HG02852 (cell line): Measurements from ENCODE around the gene CLEC4M.
"Not testable (repeated sequence)": the region's sequence is repeated elsewhere in the genome, so short reads cannot be mapped to it uniquely, and the experiment has no call there.

Source experiments
- ATAC-seq: cut with Tn5 transposase; IDR thresholded peaks from one replicate; pipeline ENCODE4 v1.9.1; 2021; ENCODE audit warnings: mild to moderate bottlenecking, moderate library complexity; ENCODE audit not compliant: unreplicated experiment

Gene CLEC4M

DNA sequence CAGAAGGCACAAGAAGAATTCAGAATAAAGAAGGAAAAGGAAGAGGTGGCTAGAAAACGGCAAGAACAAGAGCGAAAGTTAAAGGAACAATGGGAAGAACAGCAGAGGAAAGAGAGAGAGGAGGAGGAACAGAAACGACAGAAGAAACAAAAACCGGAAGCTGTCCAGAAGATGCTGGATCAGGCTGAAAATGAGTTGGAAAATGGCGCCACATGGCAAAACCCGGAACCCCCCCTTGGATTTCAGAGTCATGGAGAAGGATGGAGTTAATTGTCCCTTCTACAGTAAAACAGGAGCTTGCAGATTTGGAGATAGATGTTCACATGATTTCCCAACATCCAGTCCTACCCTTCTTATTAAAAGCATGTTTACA is 22.4 kb upstream of the CLEC4M start:
- no peak for ATAC-seq

DNA sequence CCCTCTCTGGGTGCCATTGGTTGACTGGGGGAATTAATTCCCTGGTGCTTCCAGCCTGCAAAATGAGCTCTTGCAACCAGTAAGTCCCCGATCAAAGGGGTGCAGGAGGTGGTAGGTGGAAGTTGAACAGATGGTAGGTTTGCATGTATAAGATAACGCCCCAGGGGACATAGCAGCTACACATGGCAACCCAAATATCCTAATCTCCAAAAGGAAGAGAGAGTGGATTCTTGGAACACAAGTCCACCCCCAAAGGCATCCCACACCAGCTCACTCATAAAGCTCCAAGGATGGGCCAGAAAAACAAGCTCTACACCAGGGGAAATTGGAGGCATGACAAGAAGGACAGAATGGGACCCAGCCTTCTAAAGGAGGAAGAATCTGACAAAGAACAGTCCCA is 20.5 kb upstream of the CLEC4M start:
- no peak for ATAC-seq

DNA sequence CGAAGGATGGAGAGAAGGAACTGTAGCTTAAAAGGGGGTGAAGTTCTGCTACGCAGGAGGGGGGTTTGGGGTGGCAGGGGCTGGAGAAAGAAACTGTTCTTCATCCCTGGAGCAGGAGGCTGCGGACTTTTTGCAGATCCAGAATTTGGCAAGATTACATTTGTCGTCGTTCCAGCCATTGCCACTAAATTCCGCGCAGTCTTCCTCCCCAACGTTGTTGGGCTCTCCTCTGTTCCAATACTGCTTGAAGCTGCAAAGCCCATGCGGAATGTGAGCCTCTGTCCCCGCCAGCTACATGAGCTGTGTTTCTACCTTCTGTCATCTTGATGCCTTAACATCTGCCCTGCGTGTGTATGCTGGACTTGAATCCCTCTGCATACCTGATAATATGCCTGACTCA is 20.1 kb upstream of the CLEC4M start:
- no peak for ATAC-seq

- peak; percentile 64 for ATAC-seq
Observed at GRCh38 chr19:7743425-7743841, 19.6 kb upstream of the CLEC4M start.

GRCh38 chr19:7744199-7744786 is 18.8 kb upstream of the CLEC4M start:
- ATAC-seq: no peak

GRCh38 chr19:7744871-7745650 is 18.0 kb upstream of the CLEC4M start:
- ATAC-seq: no peak

DNA sequence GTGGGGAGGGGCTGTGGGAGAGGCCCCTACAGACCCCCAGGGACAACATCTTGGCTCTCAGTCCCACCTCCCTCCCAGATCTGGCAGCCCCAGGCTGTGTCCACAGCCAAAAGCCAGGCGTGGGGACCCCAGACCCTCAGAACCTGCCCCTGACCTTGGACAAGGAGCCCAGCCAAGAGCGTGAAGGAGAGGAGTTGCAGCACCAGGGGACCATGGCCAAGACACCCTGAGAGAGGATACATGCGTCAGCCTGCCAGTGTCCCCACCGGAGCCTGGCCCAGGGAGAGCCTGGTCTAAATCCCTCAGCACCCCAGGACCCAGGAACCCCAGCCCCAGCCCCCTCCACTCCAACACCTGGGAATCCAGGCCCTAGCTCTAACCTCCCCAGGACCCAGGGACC is 16.7 kb upstream of the CLEC4M start:
- ATAC-seq: not testable (repeated sequence)

DNA sequence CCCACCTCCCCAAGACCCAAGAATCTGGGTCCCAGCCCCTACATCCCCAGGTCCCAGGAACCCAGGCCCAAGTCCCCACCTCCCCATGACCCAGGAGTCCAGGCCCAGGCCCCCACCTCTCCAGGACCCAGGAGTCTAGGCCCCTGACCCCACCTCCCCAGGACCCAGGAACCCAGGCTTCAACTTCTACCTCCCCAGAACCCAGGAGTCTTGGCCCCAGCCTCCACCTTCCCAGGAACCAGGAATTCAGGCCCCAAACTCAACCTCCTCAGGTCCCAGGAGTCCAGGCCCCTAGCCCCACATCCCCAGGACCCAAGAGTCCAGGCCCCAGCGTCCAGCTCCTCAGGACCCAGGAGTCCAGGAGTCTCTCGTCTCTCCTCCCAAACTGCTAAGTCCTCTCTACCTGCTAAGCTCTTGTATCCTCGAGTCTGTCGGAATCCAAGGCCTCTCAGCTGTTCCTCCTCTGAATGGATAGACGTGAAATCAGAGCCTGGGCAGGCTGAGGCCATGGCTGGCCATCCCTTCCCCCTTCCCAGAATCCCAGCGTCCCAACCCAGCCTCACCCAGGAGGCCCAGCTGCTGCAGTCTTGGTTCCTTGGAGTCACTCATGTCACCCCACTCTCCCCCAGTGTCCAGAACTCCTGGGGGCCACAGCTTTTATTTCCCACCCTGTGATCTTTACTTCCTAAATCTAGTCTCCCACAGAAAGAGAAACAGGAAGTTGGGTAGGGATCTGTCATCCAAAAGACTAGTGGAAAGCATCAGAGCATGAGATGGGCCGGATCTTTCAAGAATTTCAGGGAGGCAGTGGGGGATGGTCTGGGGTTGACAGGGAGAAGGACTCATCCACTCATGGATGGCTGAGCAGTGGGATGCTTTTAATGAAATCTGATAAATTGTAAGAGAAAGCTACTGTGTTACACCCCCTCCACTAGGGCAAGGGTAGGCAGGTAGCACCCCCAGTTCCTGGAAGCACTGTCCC is 15.8 kb upstream of the CLEC4M start, which contains the start of gene CD209:
Gene CD209 (minus strand): TSS at position 632 of the 982 bp plus-strand sequence. CDS start 23 bp downstream, at position 609.
- no peak for ATAC-seq

DNA sequence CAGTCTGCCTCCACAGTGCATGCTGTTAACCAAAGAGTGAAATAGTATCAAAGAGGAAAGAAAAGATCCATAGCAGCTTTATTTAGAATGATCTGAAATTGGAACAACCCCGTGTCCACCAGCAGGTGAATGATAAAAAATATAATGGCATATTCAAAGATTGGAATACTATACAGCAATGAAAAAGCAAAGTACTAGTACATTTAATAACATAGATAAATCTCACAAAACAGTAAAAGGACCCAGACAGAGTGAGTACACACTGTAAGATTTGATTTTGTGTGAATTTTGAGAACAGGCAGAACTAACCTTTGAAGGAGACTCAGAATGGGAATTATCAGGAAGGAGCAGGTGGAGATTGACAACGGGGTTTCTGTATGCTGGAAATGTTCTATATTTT is 14.9 kb upstream of the CLEC4M start:
- ATAC-seq: no peak

DNA sequence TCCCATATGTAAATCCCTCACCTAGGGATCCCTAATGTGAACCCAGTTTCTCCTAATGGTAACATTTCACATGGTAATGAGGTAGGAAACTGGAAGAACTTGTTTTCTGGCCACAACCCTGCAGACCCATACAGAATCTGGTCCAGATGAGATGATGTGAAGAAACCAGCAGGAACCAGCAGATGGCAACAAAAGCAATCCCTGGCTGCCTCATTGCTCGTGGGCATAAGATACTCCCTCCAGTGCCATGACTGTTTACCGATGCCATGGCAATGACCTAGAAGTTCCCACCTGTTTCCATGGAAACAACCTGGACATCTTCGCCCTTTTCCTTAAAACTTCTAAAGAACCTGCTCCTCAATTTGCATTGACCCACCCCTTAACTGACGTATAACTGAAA is 14.3 kb upstream of the CLEC4M start:
- no peak for ATAC-seq

DNA sequence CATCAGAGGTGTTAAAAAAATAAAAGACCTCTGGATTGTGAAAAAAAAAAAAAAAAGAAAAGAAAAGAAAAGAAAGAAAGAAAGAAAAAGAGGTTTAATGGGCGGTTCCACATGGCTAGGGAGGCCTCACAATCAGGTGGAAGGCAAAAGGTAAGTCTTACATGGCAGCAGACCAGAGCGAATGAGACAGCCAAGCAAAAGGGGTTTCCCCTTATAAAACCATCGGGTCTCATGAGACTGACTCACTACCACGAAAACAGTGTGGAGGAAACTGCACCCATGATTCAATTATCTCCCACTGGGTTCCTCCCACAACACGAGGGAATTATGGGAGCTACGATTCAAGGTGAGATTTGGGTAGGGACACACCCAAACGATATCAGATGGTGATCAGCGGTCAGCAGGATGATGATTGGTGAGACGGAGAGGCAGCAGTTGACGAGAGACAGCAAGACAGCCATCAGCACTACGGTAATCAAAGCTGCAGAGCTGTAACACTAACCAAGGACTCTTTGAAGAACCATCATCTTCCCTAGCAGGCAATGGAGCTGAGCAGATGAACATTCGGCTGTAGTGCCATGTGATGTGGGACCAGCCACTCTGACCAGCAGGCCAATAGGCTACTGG is 11.8 kb upstream of the CLEC4M start:
- ATAC-seq: no peak

DNA sequence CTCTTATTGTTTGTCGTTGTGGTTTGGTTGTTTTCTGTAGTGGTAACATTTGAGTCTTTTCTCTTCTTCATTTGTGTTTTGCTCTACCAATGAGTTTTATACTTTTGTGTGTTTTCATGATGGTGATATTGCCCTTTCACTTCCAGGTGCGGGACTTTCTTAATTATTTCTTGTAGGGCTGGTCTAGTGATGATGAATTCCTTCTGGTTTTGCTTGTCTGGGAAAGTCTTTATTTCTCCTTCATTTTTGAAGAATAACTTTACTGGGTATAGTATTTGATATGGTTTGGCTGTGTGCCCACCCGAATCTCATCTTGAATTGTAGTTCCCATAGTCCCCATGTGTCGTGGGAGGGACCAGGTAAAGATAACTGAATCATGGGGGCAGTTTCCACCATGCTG is 6.8 kb upstream of the CLEC4M start:
- no peak for ATAC-seq

GRCh38 chr19:7757358-7757757 is 5.7 kb upstream of the CLEC4M start:
- no peak for ATAC-seq

DNA sequence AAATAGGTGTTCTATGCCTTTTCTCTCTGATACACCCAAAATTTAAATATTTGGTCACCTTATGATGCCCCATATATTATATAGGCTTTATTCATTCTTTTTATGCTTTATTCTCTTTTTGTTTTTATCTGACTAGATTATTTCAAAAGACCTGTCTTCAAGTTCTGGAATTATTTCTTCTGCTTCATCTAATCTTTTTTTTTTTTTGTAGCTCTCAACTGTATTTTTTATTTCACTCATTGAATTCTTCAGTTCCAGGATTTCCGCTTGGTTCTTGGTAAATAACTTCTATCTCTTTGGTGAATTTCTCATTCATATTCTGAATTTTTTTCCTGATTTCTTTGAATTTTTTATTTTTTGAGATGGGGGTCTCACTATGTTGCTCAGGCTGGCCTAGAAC is 3.9 kb upstream of the CLEC4M start:
- no peak for ATAC-seq

DNA sequence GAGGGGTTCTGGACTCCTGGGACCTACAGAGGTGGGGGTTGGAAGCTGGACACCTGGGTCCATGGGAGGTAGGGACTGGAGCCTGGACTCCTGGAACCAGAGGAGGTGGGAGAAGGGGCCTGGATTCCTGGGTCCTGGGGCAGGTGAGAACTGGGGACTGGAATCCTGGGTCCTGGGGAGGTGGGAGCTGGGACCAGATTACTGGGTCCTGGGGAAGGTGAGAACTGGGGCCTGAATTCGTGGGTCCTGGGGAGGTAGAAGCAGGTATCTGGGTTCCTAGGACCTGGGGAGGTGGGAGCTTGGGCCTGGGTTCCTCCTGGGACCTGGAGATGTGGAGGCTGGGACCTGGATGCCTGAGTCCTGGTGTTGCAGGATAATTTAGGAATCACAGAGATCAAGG is 653 bp downstream of the CLEC4M start:
- no peak for ATAC-seq

DNA sequence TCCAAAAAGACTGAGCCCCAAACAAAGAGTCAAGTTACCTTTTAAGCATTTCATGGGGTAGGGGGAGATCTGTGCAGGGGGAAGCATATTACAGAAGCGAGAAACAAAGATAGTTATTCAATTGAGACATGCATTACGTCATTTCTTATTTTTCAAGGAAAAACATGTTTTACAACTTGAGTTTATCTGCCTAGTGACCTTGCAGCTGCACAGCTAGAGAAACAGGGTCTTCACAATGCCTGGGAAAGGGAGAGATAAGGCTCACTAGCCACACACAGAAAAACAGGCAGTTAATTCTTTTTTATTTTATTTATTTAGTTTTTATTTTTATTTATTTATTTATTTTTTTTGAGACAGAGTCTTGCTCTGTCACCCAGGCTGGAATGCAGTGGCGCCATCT is 1.1 kb downstream of the CLEC4M start:
- not testable (repeated sequence) for ATAC-seq

DNA sequence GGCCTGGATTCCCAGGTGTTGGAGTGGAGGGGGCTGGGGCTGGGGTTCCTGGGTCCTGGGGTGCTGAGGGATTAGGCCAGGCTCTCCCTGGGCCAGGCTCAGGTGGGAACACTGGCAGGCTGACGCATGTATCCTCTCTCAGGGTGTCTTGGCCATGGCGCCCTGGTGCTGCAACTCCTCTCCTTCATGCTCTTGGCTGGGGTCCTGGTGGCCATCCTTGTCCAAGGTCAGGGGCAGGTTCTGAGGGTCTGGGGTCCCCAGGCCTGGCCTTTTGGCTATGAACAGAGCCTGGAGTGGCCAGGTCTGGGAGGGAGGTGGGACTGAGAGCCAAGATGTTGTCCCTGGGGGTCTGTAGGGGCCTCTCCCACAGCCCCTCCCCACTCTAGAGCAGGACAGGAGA is 2.0 kb downstream of the CLEC4M start:
- ATAC-seq: not testable (repeated sequence)

DNA sequence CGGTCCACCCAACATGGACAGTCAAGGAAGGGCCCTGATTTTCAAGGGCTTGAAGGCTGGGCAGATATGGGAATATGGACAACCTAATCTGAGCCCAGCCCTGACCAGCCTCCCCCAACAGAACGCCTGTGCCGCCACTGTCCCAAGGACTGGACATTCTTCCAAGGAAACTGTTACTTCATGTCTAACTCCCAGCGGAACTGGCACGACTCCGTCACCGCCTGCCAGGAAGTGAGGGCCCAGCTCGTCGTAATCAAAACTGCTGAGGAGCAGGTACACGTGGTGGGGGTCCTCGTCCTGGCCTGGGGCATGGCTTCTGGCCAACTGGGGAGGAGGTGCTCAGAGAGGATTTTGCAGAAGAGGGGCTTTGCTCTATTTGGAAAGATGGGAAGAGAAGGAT is 3.5 kb downstream of the CLEC4M start:
- no peak for ATAC-seq

DNA sequence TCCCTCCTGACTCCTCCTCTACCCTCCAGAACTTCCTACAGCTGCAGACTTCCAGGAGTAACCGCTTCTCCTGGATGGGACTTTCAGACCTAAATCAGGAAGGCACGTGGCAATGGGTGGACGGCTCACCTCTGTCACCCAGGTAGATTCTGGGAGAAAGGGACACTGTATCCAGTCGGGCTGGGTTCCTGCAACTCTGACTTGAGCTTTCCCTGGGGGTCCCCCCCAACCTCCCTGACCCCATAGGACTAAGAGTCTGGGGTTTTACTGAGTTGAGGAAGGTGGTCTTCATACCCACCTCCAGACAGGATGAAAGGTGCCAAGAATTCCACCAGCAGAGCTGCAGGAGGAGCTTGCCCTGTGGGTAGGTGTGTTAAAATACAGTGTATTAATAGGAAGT is 4.4 kb downstream of the CLEC4M start:
- no peak for ATAC-seq

GRCh38 chr19:7769171-7769570 is 6.1 kb downstream of the CLEC4M start:
- ATAC-seq: no peak

- no peak for ATAC-seq
Observed at GRCh38 chr19:7771072-7771471, 8.0 kb downstream of the CLEC4M start.
